ENCODE measurements around the gene PSMD9. TPM values are rescaled to one million over a fixed set of nuclear protein-coding genes. Genes with fewer than 3 reads are reported as not detected.

PSMD9 gene
- total and polyA plus RNA-seq, 10 of the 15 experiments (the other 5 are each of a cell fraction or from before 2014, with no cell fraction given) = 14.6 to 152 (median 58.1) TPM

GRCh38 chr12:121934309-121934664 lies 45.7 kb downstream of the PSMD9 start:
- in situ Hi-C loops (cut with MboI) = no loop called here
- TF ChIP-seq CBFB (IDR thresholded peaks at IDR 0.05; ENCODE audit: low read depth) = no peak
- TF ChIP-seq RELA (IDR thresholded peaks at IDR 0.05; ENCODE audit: borderline replicate concordance, partially characterized antibody) = no peak
- TF ChIP-seq WRNIP1 (IDR thresholded peaks at IDR 0.05; ENCODE audit: borderline replicate concordance, low read depth, low read length) = no peak
- TF ChIP-seq SRF (IDR thresholded peaks at IDR 0.05; ENCODE audit: low read depth in 2 of 2, low read length in 2 of 2) = no peak
- no peak for TF ChIP-seq NFIC (IDR thresholded peaks at IDR 0.05; ENCODE audit: low read depth, low read length)
- no peak for TF ChIP-seq PKNOX1 (IDR thresholded peaks at IDR 0.05)
- TF ChIP-seq ETV6 (conservative IDR thresholded peaks at IDR 0.05 in 1 of 2, IDR thresholded peaks at IDR 0.05 in 1 of 2; ENCODE audit: borderline replicate concordance in 1 of 2, low read depth in 1 of 2) = no peak
- TF ChIP-seq YBX1 (IDR thresholded peaks at IDR 0.05) = no peak
- no peak overlapping the region for H2AFZ ChIP-seq (ENCODE audit: control insufficient read depth, low read depth, low read length)
- H3K9ac ChIP-seq (ENCODE audit: control insufficient read depth, insufficient read depth, low read length) = no peak overlapping the region
- H3K27ac ChIP-seq (ENCODE audit: control insufficient read depth, insufficient read depth) = no peak overlapping the region
- WGBS (ENCODE audit: insufficient coverage, insufficient replicate concordance, low lambda C conversion rate, missing lambda C conversion rate) = 100% methylated on average over 2 of the region's 2 CpGs
- H3K79me2 ChIP-seq (ENCODE audit: control insufficient read depth, insufficient read depth, low read length) = no peaks in the 10 kb centered on the region
- H3K4me1 ChIP-seq (ENCODE audit: control insufficient read depth, insufficient read depth, low read length) = peaks cover 2% of the 10 kb centered on the region; the same call in 1 of the 2 replicates
- no peak for ATAC-seq
- BruUV-seq (replicated peaks) = no TSS peak
- DNase-seq (ENCODE audit: low read depth, low spot score) = no peak
- H3K36me3 ChIP-seq (ENCODE audit: control insufficient read depth in 2 of 2, insufficient read depth in 2 of 2, low read length in 1 of 2) = no peaks in the 10 kb centered on the region
- no peaks in the 10 kb centered on the region; the same call in 1 of the 2 replicates for H4K20me1 ChIP-seq (ENCODE audit: control insufficient read depth, insufficient read depth)
- intact Hi-C loops (cut with micrococcal nuclease; ENCODE audit: unreplicated experiment) = no loop called here
- CTCF ChIA-PET = no interaction called here
- H3K4me3 ChIP-seq = no peak overlapping the region
- SMC1A ChIA-PET (ENCODE audit: uncharacterized antibody, unreplicated experiment) = no interaction called here
- POLR2A ChIA-PET = no interaction called here
- no peaks in the 10 kb centered on the region; the same call in 2 of the 3 replicates for H3K9me3 ChIP-seq (replicated peaks; ENCODE audit: control insufficient read depth, insufficient read depth, low read length)
- no peaks in the 10 kb centered on the region for H3K27me3 ChIP-seq (replicated peaks in 1 of 2; ENCODE audit: control insufficient read depth in 2 of 2, insufficient read depth in 2 of 2, low read length in 1 of 2)
- H3K4me2 ChIP-seq (ENCODE audit: control insufficient read depth, insufficient read depth) = no peak overlapping the region
- FAIRE-seq = no peak
- RAD21 ChIA-PET (ENCODE audit: unreplicated experiment) = no interaction called here

Measured in GM12878 (cell line).